ENCODE results near the gene ARID5B.

DNA sequence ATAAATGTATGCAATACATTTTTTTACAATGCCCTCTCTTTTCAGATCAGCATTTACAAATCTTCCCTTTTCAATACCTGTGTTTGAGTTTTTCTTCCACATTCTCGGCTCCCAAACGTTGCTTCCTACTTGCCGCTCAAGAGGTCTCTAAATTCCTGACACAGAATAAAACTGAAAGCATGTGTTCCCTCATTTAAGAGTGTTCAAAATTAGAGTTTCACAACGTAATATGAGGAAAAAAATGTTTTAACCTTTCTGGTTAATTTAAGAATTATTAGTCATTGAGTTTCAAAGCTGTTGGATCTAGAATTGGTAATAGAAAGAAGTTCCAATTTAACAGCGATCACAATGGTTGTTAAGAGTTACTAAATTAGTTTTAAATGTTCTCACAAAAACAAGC lies 100.4 kb downstream of the ARID5B start:
- TF ChIP-seq ZNF274 (IDR thresholded peaks at IDR 0.05; ENCODE audit: low read depth, low read length) (no peak), YY1 (IDR thresholded peaks at IDR 0.05; ENCODE audit: insufficient read depth, insufficient read length) (no peak), SUZ12 (IDR thresholded peaks at IDR 0.05; ENCODE audit: extremely low read depth, insufficient read depth, insufficient read length) (no peak)

All from NT2/D1 (cell line).